Activated naive CD8-positive, alpha-beta T cell treated with anti-CD3 and anti-CD28 coated beads for 36 hours (primary cell): ENCODE results near the gene KRTAP3-1. TPM values are rescaled to one million over a fixed set of nuclear protein-coding genes. Genes with fewer than 3 reads are reported as not detected.
"Not testable (repeated sequence)": the region's sequence is repeated elsewhere in the genome, so short reads cannot be mapped to it uniquely, and the experiment has no call there.

Experiments used
- DNase-seq: peaks from one replicate; pipeline ENCODE4 v3.0.0; 2021
- H3K27ac Mint-ChIP-seq: one replicate; pipeline ENCODE4 v1.8.0; 2022; ENCODE audit warnings: mild to moderate bottlenecking, moderate library complexity, mixed read lengths
- H3K27me3 Mint-ChIP-seq: one replicate; pipeline ENCODE4 v1.8.0; 2022; ENCODE audit warnings: mild to moderate bottlenecking, mixed read lengths
- H3K36me3 Mint-ChIP-seq: one replicate; pipeline ENCODE4 v1.8.0; 2021; ENCODE audit warnings: mild to moderate bottlenecking, mixed read lengths
- H3K4me1 Mint-ChIP-seq: one replicate; pipeline ENCODE4 v1.8.0; 2021; ENCODE audit warnings: mixed read lengths
- H3K4me3 Mint-ChIP-seq: one replicate; pipeline ENCODE4 v1.8.0; 2022; ENCODE audit warnings: mild to moderate bottlenecking, moderate library complexity, mixed read lengths
- H3K9me3 Mint-ChIP-seq: one replicate; pipeline ENCODE4 v1.8.0; 2022; ENCODE audit warnings: mixed read lengths
- total RNA-seq, 2 experiments: library from RNA; stranded (reverse); gene quantifications; one replicate each; pipeline ENCODE4 v1.2.3, GENCODE V29; 2021

Gene KRTAP3-1
- total RNA-seq = not detected

- Mint-ChIP-seq H3K27ac (no peak within 1 kb of the TSS), H3K4me1 (no peaks in the 10 kb centered on the region), H3K4me3 (no peak within 1 kb of the TSS), H3K36me3 (no peaks in the 10 kb centered on the region), H3K27me3 (peaks cover 4% of the 10 kb centered on the region), H3K9me3 (no peaks in the 10 kb centered on the region)
- DNase-seq = no peak
Measured at GRCh38 chr17:41008811-41009210, at the start of gene KRTAP3-1. TSS of gene KRTAP3-1 (minus strand) at chr17:41009128. CDS start at chr17:41009074, 54 bp downstream.

GRCh38 chr17:41057547-41057946, 48.6 kb upstream of the KRTAP3-1 start:
- no peak for DNase-seq
- H3K4me3 Mint-ChIP-seq = no peak overlapping the region
- H3K9me3 Mint-ChIP-seq = no peaks in the 10 kb centered on the region
- H3K36me3 Mint-ChIP-seq = no peaks in the 10 kb centered on the region
- no peak overlapping the region for H3K27ac Mint-ChIP-seq
- peaks cover 30% of the 10 kb centered on the region for H3K27me3 Mint-ChIP-seq
- H3K4me1 Mint-ChIP-seq = no peaks in the 10 kb centered on the region

GRCh38 chr17:41055130-41055529, 46.2 kb upstream of the KRTAP3-1 start, which contains the start of gene KRTAP2-2:
TSS of gene KRTAP2-2 (minus strand) at chr17:41055230. CDS start at chr17:41055211, 19 bp downstream.
- H3K4me3 Mint-ChIP-seq, H3K4me1 Mint-ChIP-seq, DNase-seq, H3K9me3 Mint-ChIP-seq, H3K36me3 Mint-ChIP-seq, H3K27ac Mint-ChIP-seq: not testable (repeated sequence)
- H3K27me3 Mint-ChIP-seq = peaks cover 17% of the 10 kb centered on the region

GRCh38 chr17:41054556-41054955, 45.6 kb upstream of the KRTAP3-1 start:
- H3K36me3 Mint-ChIP-seq, H3K9me3 Mint-ChIP-seq, H3K27ac Mint-ChIP-seq, H3K4me3 Mint-ChIP-seq, DNase-seq, H3K4me1 Mint-ChIP-seq: not testable (repeated sequence)
- H3K27me3 Mint-ChIP-seq = peaks cover 19% of the 10 kb centered on the region

GRCh38 chr17:41054025-41054424, 45.1 kb upstream of the KRTAP3-1 start:
- no peaks in the 10 kb centered on the region for H3K9me3 Mint-ChIP-seq

GRCh38 chr17:41052566-41052965, 43.6 kb upstream of the KRTAP3-1 start:
- no peaks in the 10 kb centered on the region for H3K36me3 Mint-ChIP-seq
- peaks cover 23% of the 10 kb centered on the region for H3K27me3 Mint-ChIP-seq
- H3K4me1 Mint-ChIP-seq = no peaks in the 10 kb centered on the region
- no peaks in the 10 kb centered on the region for H3K9me3 Mint-ChIP-seq
- no peak overlapping the region for H3K4me3 Mint-ChIP-seq
- H3K27ac Mint-ChIP-seq = no peak overlapping the region
- DNase-seq = no peak

More at GRCh38 chr17:41054025-41054424, 45.1 kb upstream of the KRTAP3-1 start:
- H3K4me1 Mint-ChIP-seq = no peaks in the 10 kb centered on the region
- H3K27ac Mint-ChIP-seq = no peak overlapping the region
- peaks cover 14% of the 10 kb centered on the region for H3K27me3 Mint-ChIP-seq
- no peaks in the 10 kb centered on the region for H3K36me3 Mint-ChIP-seq
- no peak for DNase-seq
- H3K4me3 Mint-ChIP-seq = no peak overlapping the region

- no peak overlapping the region for H3K27ac Mint-ChIP-seq
- H3K4me3 Mint-ChIP-seq = no peak overlapping the region
- no peak for DNase-seq
- H3K4me1 Mint-ChIP-seq = no peaks in the 10 kb centered on the region
- peaks cover 1% of the 10 kb centered on the region for H3K9me3 Mint-ChIP-seq
- H3K27me3 Mint-ChIP-seq = peaks cover 32% of the 10 kb centered on the region
- H3K36me3 Mint-ChIP-seq = no peaks in the 10 kb centered on the region
Measured at GRCh38 chr17:41049110-41049509, 40.2 kb upstream of the KRTAP3-1 start.

GRCh38 chr17:41048441-41048840, 39.5 kb upstream of the KRTAP3-1 start:
- Mint-ChIP-seq H3K27ac (no peak overlapping the region), H3K9me3 (peaks cover 5% of the 10 kb centered on the region), H3K27me3 (peaks cover 32% of the 10 kb centered on the region), H3K4me1 (peaks cover 2% of the 10 kb centered on the region), H3K36me3 (peaks cover 2% of the 10 kb centered on the region), H3K4me3 (no peak overlapping the region)
- DNase-seq = no peak

- peaks cover 32% of the 10 kb centered on the region for H3K27me3 Mint-ChIP-seq
- not testable (repeated sequence) for H3K36me3 Mint-ChIP-seq, H3K27ac Mint-ChIP-seq, H3K9me3 Mint-ChIP-seq, H3K4me3 Mint-ChIP-seq, DNase-seq, H3K4me1 Mint-ChIP-seq
Measured at GRCh38 chr17:41046735-41047465, 38.0 kb upstream of the KRTAP3-1 start, which contains the start of gene KRTAP2-1. TSS of gene KRTAP2-1 (minus strand) at chr17:41047316. CDS start at chr17:41047267, 49 bp downstream.

GRCh38 chr17:41042953-41043352, 34.0 kb upstream of the KRTAP3-1 start:
- Mint-ChIP-seq H3K27ac (no peak overlapping the region), H3K4me1 (peaks cover 2% of the 10 kb centered on the region), H3K4me3 (no peak overlapping the region), H3K27me3 (peaks cover 18% of the 10 kb centered on the region), H3K36me3 (peaks cover 3% of the 10 kb centered on the region), H3K9me3 (peaks cover 6% of the 10 kb centered on the region)
- no peak for DNase-seq

GRCh38 chr17:41040783-41041571, 32.0 kb upstream of the KRTAP3-1 start, which contains the start of gene KRTAP1-1:
TSS of gene KRTAP1-1 (minus strand) at chr17:41041450. CDS start at chr17:41041397, 53 bp downstream.
- DNase-seq, H3K27me3 Mint-ChIP-seq, H3K4me1 Mint-ChIP-seq, H3K9me3 Mint-ChIP-seq, H3K36me3 Mint-ChIP-seq, H3K27ac Mint-ChIP-seq, H3K4me3 Mint-ChIP-seq: not testable (repeated sequence)

GRCh38 chr17:41037853-41038350, 29.0 kb upstream of the KRTAP3-1 start:
- Mint-ChIP-seq H3K36me3 (no peaks in the 10 kb centered on the region), H3K9me3 (no peaks in the 10 kb centered on the region), H3K27me3 (peaks cover 3% of the 10 kb centered on the region), H3K4me3 (no peak overlapping the region), H3K27ac (no peak overlapping the region), H3K4me1 (no peaks in the 10 kb centered on the region)
- no peak for DNase-seq

GRCh38 chr17:41034346-41034935, 25.5 kb upstream of the KRTAP3-1 start, which contains the start of gene KRTAP1-3:
TSS of gene KRTAP1-3 (minus strand) at chr17:41034874. CDS start at chr17:41034821, 53 bp downstream.
- not testable (repeated sequence) for H3K36me3 Mint-ChIP-seq, H3K27ac Mint-ChIP-seq, H3K4me3 Mint-ChIP-seq, H3K27me3 Mint-ChIP-seq, H3K9me3 Mint-ChIP-seq, DNase-seq, H3K4me1 Mint-ChIP-seq

GRCh38 chr17:41029633-41030245, 20.8 kb upstream of the KRTAP3-1 start, which contains the start of gene KRTAP1-4:
TSS of gene KRTAP1-4 (minus strand) at chr17:41030195. CDS start at chr17:41030078, 117 bp downstream.
- Mint-ChIP-seq H3K4me1 (no peaks in the 10 kb centered on the region), H3K27ac (no peak within 1 kb of the TSS), H3K36me3 (no peaks in the 10 kb centered on the region), H3K4me3 (no peak within 1 kb of the TSS), H3K9me3 (no peaks in the 10 kb centered on the region), H3K27me3 (peaks cover 5% of the 10 kb centered on the region)
- no peak for DNase-seq
